ENCODE data around the gene HHATL.

HHATL gene

DNA sequence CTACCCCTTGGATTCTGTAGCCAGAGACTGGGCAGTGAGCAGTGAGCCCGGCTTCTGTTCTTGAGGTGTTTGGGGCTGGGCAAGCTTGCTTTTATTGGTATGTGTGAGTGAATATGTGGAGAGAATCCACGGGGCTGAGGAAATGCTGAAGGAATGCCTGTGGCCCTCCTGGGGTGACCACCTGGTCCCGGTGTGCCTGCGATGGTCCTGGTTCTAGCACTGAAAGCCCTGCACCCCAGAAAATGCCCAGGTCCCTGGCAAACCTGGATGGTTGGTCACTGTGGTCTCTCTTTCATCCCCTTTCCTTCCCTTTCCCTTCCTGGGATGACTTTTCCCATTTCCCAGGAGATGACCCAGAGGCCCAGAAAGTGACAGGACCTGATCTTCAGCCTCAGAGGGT lies 44.9 kb downstream of the HHATL start:
- peaks cover 0 to 21% (median 5%) of the 10 kb centered on the region in 11 experiments; a peak in 7 of 22 replicates for H4K20me1 ChIP-seq
- H3K4me2 ChIP-seq = peak overlapping the region in 10 of 11 experiments; percentile 8 to 100 (median 96); a peak in 17 of 22 replicates
- H3K36me3 ChIP-seq = peaks cover 0 to 26% (median 18%) of the 10 kb centered on the region in 11 experiments; a peak in 20 of 22 replicates
- H3K27ac ChIP-seq = peak overlapping the region in 7 of 11 experiments; percentile 1 to 95 (median 85); a peak in 10 of 22 replicates
- no peak for TF ChIP-seq Cebpa-rat (IDR thresholded peaks at IDR 0.05)
- peaks cover 78 to 93% (median 91%) of the 10 kb centered on the region in 10 experiments for H3K4me1 ChIP-seq
- no peaks in the 10 kb centered on the region for H3K9me3 ChIP-seq (replicated peaks in 1 of 11)
- peak overlapping the region in 8 of 11 experiments; percentile 4 to 82 (median 23); a peak in 8 of 22 replicates for H3K9ac ChIP-seq
- H3K4me3 ChIP-seq = no peak overlapping the region
- no peaks in the 10 kb centered on the region for H3K27me3 ChIP-seq

DNA sequence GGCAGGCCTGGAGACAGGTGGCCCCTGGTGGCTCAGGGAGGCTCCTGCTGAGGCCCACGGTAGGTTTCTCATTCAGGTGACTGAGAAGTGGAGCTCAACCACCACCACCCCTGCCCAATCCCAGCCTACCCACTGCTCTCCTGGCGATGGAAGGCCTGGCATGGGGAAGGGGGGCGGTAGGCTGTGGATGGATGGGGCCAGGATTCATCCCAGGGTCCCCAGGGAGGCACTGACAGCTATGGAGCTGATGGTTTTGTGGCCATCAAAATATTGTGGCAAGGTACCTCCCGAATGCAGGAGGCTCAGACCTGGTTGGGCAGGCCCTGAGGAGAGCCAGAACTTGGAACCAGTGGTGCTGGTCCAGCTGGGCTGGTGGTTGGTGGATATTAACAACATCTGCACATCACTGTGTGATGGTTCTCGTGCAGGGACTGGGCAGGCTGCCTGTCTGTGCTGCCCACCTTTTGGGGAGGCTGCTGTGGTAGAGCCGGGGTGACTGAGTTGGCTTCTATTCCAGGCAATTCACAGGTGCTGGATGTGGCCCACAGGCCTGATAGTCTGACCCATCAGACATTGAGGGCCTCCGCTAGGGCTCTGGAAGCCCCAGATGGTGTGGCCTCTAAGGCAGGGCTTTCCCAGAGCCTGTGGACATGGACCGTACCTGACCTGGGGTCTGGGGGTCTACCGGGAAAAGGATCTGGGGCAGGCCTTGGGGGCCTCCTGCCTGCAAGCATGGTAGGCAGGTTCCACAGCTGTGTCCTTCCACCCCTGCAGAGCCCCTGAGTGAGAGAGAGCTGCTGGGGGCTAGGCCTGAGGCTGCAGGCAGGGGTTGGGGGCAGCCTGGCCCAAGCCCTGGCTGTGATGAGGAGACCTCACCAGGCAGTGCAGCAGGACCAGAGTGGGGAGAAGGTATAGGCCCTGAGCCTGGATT lies 45.7 kb downstream of the HHATL start:
- Histone ChIP-seq H3K36me3 (peaks cover 0 to 21% (median 12%) of the 10 kb centered on the region in 11 experiments; a peak in 20 of 22 replicates), H3K4me1 (peaks cover 78 to 93% (median 91%) of the 10 kb centered on the region in 10 experiments), H3K9me3 (replicated peaks in 1 of 11) (no peaks in the 10 kb centered on the region), H4K20me1 (peaks cover 0 to 27% (median 9%) of the 10 kb centered on the region in 11 experiments; a peak in 14 of 22 replicates), H3K27me3 (no peaks in the 10 kb centered on the region), H3K4me2 (peak overlapping the region; percentile 8 to 100 (median 99); a peak in 21 of 22 replicates), H3K9ac (peak overlapping the region in 9 of 11 experiments; percentile 4 to 82 (median 24); a peak in 7 of 22 replicates), H3K27ac (peak overlapping the region in 8 of 11 experiments; percentile 1 to 96 (median 88); a peak in 10 of 22 replicates), H3K4me3 (no peak overlapping the region)
- TF ChIP-seq Cebpa-rat (IDR thresholded peaks at IDR 0.05) = no peak

GRCh38 chr3:42655980-42656679 lies 46.5 kb downstream of the HHATL start:
- Histone ChIP-seq H4K20me1 (peaks cover 0 to 35% (median 14%) of the 10 kb centered on the region in 11 experiments; a peak in 14 of 22 replicates), H3K4me1 (peaks cover 78 to 93% (median 91%) of the 10 kb centered on the region in 10 experiments), H3K27ac (peak overlapping the region in 9 of 11 experiments; percentile 89 to 96 (median 95); a peak in 14 of 22 replicates), H3K27me3 (no peaks in the 10 kb centered on the region), H3K36me3 (peaks cover 0 to 16% (median 5%) of the 10 kb centered on the region in 11 experiments; a peak in 15 of 22 replicates), H3K9me3 (replicated peaks in 1 of 11) (no peaks in the 10 kb centered on the region), H3K9ac (peak overlapping the region in 10 of 11 experiments; percentile 91 to 98 (median 94); a peak in 12 of 22 replicates), H3K4me2 (peak overlapping the region; percentile 89 to 100 (median 99)), H3K4me3 (peak overlapping the region in 6 of 10 experiments; percentile 78 to 99 (median 89); a peak in 9 of 20 replicates)
- no peak for TF ChIP-seq Cebpa-rat (IDR thresholded peaks at IDR 0.05)

GRCh38 chr3:42655331-42655888 lies 47.2 kb downstream of the HHATL start:
- no peak for TF ChIP-seq Cebpa-rat (IDR thresholded peaks at IDR 0.05)
- H3K36me3 ChIP-seq = peaks cover 0 to 21% (median 8%) of the 10 kb centered on the region in 11 experiments; a peak in 14 of 22 replicates
- peak overlapping the region; percentile 89 to 100 (median 99) for H3K4me2 ChIP-seq
- peaks cover 78 to 92% (median 90%) of the 10 kb centered on the region in 10 experiments for H3K4me1 ChIP-seq
- H3K9me3 ChIP-seq (replicated peaks in 1 of 11) = no peaks in the 10 kb centered on the region
- peak overlapping the region; percentile 78 to 99 (median 86) for H3K4me3 ChIP-seq
- peak overlapping the region; percentile 91 to 98 (median 94) for H3K9ac ChIP-seq
- peaks cover 0 to 42% (median 21%) of the 10 kb centered on the region in 11 experiments; a peak in 16 of 22 replicates for H4K20me1 ChIP-seq
- H3K27ac ChIP-seq = peak overlapping the region; percentile 88 to 96 (median 94); a peak in 21 of 22 replicates
- H3K27me3 ChIP-seq = no peaks in the 10 kb centered on the region

DNA sequence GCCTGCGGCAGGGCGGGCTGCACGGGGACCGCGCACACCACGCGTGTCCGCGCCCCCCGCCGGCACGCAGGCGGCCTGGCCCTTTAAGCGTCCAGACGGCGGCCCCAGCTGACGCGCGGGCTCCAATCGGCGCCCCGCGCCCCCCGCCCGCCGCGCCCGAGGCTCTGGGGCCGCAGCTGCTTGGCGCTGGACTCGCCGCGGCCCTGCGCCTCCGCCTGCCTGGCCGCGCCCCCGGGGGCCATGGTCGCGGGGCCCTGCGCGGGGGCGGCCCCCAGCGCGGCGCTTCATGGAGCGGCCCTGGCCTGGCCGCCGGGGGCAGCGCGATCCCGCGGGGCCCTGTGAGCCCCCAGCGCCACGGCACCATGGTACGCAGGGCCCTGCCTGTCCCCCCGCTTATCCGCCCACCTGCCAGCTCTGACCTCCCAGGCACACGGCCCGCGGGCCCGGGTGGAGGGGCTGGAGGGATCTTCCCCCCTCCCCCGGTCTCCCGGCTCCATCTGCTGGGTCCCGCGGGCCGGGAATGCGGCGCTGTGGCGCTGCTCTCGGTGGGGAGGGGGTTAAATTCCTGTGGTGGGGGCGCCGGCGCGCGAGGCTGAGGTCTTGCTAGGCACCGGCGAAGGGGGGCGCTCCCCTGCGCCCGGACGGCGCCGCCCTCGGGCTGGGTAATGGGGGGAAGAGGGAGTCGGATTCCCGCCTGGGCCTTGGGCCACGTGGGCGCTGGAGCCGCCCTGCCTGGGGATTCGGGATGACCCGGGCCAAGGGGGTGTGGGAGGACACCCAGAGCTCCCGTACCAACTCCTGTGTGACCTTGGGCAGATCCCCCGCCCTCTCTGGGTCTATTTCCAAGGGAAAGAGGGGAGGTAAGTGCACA lies 48.0 kb downstream of the HHATL start:
- Histone ChIP-seq H3K4me2 (peak overlapping the region; percentile 89 to 100 (median 99)), H3K9me3 (replicated peaks in 1 of 11) (no peaks in the 10 kb centered on the region), H3K4me3 (peak overlapping the region; percentile 78 to 99 (median 86)), H3K27ac (peak overlapping the region; percentile 88 to 96 (median 94)), H3K9ac (peak overlapping the region; percentile 91 to 98 (median 94)), H3K4me1 (peaks cover 75 to 87% (median 82%) of the 10 kb centered on the region in 10 experiments), H3K36me3 (peaks cover 3 to 28% (median 16%) of the 10 kb centered on the region in 11 experiments; a peak in 17 of 22 replicates), H4K20me1 (peaks cover 0 to 51% (median 30%) of the 10 kb centered on the region in 11 experiments; a peak in 17 of 22 replicates), H3K27me3 (no peaks in the 10 kb centered on the region)
- TF ChIP-seq Cebpa-rat (IDR thresholded peaks at IDR 0.05) = no peak

GRCh38 chr3:42653560-42654330 lies 48.9 kb downstream of the HHATL start, which contains the start of gene ZBTB47:
TSS of gene ZBTB47 (plus strand) at chr3:42653697. CDS start at chr3:42658356, 4,659 bp downstream.
- H3K27me3 ChIP-seq = no peaks in the 10 kb centered on the region
- TF ChIP-seq Cebpa-rat (IDR thresholded peaks at IDR 0.05) = no peak
- peaks cover 67 to 80% (median 75%) of the 10 kb centered on the region in 10 experiments for H3K4me1 ChIP-seq
- peak within 1 kb of the TSS; percentile 91 to 98 (median 94) for H3K9ac ChIP-seq
- H3K9me3 ChIP-seq (replicated peaks in 1 of 11) = no peaks in the 10 kb centered on the region
- peak within 1 kb of the TSS; percentile 88 to 96 (median 94) for H3K27ac ChIP-seq
- H3K36me3 ChIP-seq = peaks cover 12 to 36% (median 24%) of the 10 kb centered on the region in 11 experiments; a peak in 20 of 22 replicates
- peaks cover 0 to 59% (median 38%) of the 10 kb centered on the region in 11 experiments; a peak in 17 of 22 replicates for H4K20me1 ChIP-seq
- peak within 1 kb of the TSS; percentile 78 to 99 (median 86) for H3K4me3 ChIP-seq
- H3K4me2 ChIP-seq = peak within 1 kb of the TSS; percentile 89 to 100 (median 99)

DNA sequence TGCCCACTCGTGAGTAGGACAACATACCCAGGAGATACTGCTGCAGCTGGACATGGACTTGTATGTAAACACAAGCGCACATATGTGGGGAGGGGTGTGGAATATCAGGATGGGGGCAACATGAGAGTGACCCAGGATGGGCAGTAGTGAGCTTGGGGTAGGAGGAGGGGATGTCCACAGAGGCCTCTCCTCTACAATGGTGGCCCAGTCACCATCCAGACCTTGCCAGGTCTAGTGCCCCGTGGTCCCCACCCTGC lies 49.4 kb downstream of the HHATL start:
- Histone ChIP-seq H3K9ac (peak overlapping the region; percentile 91 to 98 (median 94)), H3K4me3 (peak overlapping the region; percentile 78 to 99 (median 86)), H3K36me3 (peaks cover 17 to 36% (median 29%) of the 10 kb centered on the region in 11 experiments), H4K20me1 (peaks cover 0 to 64% (median 43%) of the 10 kb centered on the region in 11 experiments; a peak in 17 of 22 replicates), H3K27me3 (no peaks in the 10 kb centered on the region), H3K27ac (peak overlapping the region; percentile 88 to 96 (median 94)), H3K4me2 (peak overlapping the region; percentile 89 to 100 (median 99)), H3K9me3 (replicated peaks in 1 of 11) (no peaks in the 10 kb centered on the region), H3K4me1 (peaks cover 62 to 75% (median 70%) of the 10 kb centered on the region in 10 experiments)
- TF ChIP-seq Cebpa-rat (IDR thresholded peaks at IDR 0.05) = no peak

Measured in BLaER1 treated with 17β-estradiol and CSF1 and Interleukin-3, amounts not matched to agents 10 nM and 100 nM (cell line).